GM12873 (cell line): ENCODE results near the gene B4GALT6.

Experiments
- TF ChIP-seq, protein P1 (sequence below): IDR thresholded peaks from 2 replicates; pipeline ENCODE4 v1.5.1; 2012; ENCODE audit warnings: low read depth, mild to moderate bottlenecking, moderate library complexity, low read length, control low read depth; ENCODE audit not compliant: insufficient read depth; ENCODE audit errors: missing control alignments

B4GALT6 gene

DNA sequence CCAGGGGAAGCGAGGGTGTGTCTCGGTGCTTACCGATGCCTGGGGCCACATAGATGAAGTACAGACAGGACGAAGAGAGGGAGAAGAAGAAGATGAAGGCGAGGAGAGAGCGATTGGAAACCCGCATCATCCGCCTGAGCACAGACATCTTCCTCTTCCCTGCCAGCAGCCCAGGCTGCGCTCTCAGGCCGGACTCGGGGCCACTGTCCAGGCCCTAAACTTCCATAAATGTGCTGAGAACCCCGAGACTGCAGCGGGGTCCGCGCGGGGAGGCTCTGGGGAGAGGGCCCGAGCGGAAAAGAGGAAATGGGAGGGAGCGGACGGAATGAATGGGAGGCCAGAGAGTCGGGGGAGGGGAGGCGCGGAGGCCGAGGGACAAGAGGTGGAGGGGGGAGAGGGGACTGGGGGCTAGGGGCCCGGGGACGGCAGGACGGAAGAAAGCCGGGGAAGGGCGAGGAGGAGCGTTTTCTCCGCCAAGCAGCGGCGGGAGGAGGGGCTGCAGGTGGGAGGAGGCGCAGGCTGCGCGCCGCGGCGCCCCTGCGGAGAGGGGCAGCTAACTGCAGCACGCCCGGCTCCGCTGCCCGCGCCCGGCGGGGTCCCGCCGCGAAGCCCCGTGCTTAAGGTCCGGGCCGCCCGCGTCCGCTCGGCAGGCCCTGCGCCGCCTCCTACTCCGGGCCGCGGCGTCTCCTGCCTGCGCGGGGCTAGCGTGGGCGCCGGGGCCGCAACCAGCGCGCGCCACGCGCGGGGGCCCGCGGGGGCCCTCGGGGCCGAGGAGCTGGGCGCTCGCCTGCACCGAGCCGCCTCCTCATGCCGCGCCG is at the start of gene B4GALT6:
B4GALT6 (minus strand) TSS at position 303 of the 818 bp plus-strand sequence; CDS start at position 148, 155 bp downstream.
- TF ChIP-seq, protein P1, sequence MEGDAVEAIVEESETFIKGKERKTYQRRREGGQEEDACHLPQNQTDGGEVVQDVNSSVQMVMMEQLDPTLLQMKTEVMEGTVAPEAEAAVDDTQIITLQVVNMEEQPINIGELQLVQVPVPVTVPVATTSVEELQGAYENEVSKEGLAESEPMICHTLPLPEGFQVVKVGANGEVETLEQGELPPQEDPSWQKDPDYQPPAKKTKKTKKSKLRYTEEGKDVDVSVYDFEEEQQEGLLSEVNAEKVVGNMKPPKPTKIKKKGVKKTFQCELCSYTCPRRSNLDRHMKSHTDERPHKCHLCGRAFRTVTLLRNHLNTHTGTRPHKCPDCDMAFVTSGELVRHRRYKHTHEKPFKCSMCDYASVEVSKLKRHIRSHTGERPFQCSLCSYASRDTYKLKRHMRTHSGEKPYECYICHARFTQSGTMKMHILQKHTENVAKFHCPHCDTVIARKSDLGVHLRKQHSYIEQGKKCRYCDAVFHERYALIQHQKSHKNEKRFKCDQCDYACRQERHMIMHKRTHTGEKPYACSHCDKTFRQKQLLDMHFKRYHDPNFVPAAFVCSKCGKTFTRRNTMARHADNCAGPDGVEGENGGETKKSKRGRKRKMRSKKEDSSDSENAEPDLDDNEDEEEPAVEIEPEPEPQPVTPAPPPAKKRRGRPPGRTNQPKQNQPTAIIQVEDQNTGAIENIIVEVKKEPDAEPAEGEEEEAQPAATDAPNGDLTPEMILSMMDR: peak; percentile 6

GRCh38 chr18:31731628-31732027 is 47.2 kb upstream of the B4GALT6 start:
- TF ChIP-seq, protein P1: no peak

DNA sequence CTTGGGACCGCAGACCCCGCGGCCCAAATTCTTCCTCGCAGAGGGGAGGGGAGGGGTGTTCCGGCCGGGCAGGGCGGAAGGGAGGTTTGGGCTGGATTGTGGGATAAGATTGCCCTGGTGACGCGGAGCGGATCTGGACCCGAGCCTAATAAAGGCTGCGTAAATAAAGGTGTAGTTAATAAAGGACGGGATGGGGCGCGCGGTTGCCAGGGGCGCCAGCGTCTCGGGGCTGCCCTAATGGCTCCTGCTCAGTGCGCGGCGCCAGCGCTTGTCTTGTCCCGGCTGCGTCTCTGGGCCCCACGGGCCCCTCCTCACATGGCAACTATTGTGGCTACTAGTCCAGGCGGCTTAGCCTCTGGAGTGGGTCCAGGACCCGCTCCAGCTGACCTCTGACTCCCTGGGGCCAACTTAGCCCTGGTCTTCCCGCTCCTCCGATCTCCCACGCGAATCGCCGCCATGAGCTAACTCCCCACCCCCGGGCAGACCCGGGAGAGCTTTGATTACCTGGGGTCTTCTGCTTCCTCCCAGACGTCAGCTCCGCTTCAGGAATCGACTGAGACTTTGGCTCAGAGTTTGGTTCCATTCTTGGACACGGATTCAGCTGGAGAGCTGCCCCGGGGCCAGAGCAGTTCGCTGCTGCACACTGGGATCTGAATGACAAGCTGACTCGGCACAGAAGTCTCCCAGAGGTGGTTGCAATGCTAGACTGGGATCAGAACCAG is 39.8 kb upstream of the B4GALT6 start:
- TF ChIP-seq, protein P1: no peak

DNA sequence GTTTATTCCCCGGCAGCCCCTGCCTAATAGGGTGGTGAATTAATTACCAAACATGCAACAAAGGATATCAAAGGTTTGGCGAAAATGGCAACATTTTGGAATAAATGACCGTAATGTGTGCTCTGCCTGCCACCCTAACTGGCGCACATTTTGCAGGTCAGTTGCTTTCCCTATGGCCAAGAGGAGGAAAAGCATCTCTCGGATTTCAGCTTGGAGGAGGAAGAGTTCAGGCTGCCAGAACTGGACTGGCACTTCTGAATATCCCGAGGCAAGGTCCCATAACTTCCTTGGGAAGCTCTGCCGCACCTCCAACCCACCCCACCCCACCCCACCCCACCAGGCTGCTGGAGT is 39.2 kb upstream of the B4GALT6 start:
- TF ChIP-seq, protein P1: no peak

DNA sequence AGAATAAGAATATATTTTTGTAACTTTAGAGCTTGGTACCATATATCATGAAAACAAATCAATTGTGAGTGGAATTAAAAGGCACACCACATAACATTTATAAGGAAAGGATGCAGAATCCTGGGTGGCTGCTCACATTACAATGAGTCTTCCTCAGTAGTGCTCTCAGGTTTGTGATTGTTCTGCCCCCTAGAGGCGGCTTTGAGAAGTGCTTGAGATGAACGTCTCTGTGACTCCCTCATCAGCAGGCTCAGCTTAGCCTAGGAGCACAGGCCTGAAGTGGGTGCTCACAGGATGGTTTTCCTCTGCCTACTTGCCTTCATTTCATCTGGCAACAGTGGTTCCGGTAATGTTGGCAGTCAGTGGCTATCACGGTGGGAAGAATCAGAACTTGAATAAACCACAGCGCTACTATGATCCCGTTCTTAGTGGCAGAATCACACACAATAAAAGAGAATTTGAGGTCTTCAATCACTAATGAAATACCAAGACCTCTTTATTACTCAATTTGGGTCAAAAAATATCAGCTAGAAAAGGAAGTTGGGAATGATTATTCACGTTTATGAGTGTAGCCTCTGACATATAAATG is 38.1 kb upstream of the B4GALT6 start:
- TF ChIP-seq, protein P1: peak; percentile 93

DNA sequence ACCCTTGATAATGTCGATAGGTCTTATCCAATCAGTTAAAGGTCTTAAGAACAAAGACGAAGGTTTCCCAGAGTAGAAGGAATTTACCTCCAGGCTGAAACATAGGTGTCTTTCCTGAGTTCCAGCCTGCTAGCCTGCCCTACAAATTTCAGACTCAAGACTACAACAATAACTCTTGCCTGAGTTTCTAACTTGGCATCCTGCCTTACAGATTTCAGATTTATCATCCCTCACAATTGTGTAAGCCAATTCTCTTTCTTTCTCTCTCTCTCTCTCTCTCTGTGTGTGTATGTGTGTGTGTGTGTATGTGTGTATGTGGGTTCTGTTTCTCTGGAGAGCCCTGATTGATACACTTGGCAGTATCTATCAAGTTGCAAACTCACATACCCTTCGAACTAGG is 37.2 kb upstream of the B4GALT6 start:
- TF ChIP-seq, protein P1: no peak

GRCh38 chr18:31720867-31721266 is 36.5 kb upstream of the B4GALT6 start:
- TF ChIP-seq, protein P1: no peak
